Bronchial epithelial cell (primary cell): ENCODE measurements around the gene KRTAP4-6. TPM values are rescaled to one million over a fixed set of nuclear protein-coding genes. Genes with fewer than 3 reads are reported as not detected.
A peak's percentile ranks its signal among the peaks of the same experiment; 100 is the strongest.
"Not testable (repeated sequence)": the region's sequence is repeated elsewhere in the genome, so short reads cannot be mapped to it uniquely, and the experiment has no call there.

Source experiments
- DNase-seq: peaks from one replicate; pipeline ENCODE4 v3.0.0-alpha.2; 2010; ENCODE audit warnings: low read depth
- FAIRE-seq: peaks from 2 replicates; lab custom pipeline; 2011; peaks lifted over from hg19 to GRCh38; lab: Jason Lieb, UNC
- H3K27me3 ChIP-seq: 2 replicates; pipeline ENCODE4 v1.5.1; 2011; ENCODE audit warnings: low read length; ENCODE audit not compliant: control insufficient read depth, insufficient read depth
- H3K36me3 ChIP-seq: 2 replicates; pipeline ENCODE4 v1.5.1; 2011; ENCODE audit warnings: low read length; ENCODE audit not compliant: control insufficient read depth, insufficient read depth
- H3K4me3 ChIP-seq: 2 replicates; pipeline ENCODE4 v1.5.1; 2011; ENCODE audit warnings: mild to moderate bottlenecking, low read depth, low read length, control low read depth
- CTCF ChIP-seq: IDR thresholded peaks from 2 replicates; pipeline ENCODE4 v1.5.1; 2011; ENCODE audit warnings: mild to moderate bottlenecking, moderate library complexity, low read length, control low read depth, inconsistent platforms; ENCODE audit not compliant: insufficient read depth, severe bottlenecking
- total RNA-seq: library from RNA; depleted of rRNA; stranded (reverse); fragments of >200 nt; gene quantifications from 2 replicates; pipeline ENCODE4 v1.2.1, GENCODE V29; 2014

KRTAP4-6 gene
- total RNA-seq, 1 donor from 2014 or later: not detected

- FAIRE-seq (no peak), DNase-seq (no peak)
- TF ChIP-seq CTCF: no peak
- no peaks in the 10 kb centered on the region for H3K27me3 ChIP-seq
- no peaks in the 10 kb centered on the region for H3K36me3 ChIP-seq
- no peak overlapping the region for H3K4me3 ChIP-seq
Observed at GRCh38 chr17:41125064-41125463, 15.3 kb downstream of the KRTAP4-6 start.

- H3K27me3 ChIP-seq, FAIRE-seq, DNase-seq, H3K4me3 ChIP-seq, H3K36me3 ChIP-seq: not testable (repeated sequence)
Observed at GRCh38 chr17:41123991-41124371, 16.4 kb downstream of the KRTAP4-6 start, which contains the start of gene KRTAP4-12. Gene KRTAP4-12 (minus strand): TSS chr17:41124182. CDS start chr17:41124122, 60 bp downstream.

GRCh38 chr17:41123292-41123990 is 16.9 kb downstream of the KRTAP4-6 start:
- not testable (repeated sequence) for DNase-seq, FAIRE-seq, H3K36me3 ChIP-seq, H3K4me3 ChIP-seq, H3K27me3 ChIP-seq

GRCh38 chr17:41121742-41122141 is 18.6 kb downstream of the KRTAP4-6 start:
- Histone ChIP-seq H3K4me3 (no peak overlapping the region), H3K36me3 (no peaks in the 10 kb centered on the region), H3K27me3 (no peaks in the 10 kb centered on the region)
- FAIRE-seq (no peak), DNase-seq (no peak)
- no peak for TF ChIP-seq CTCF

- DNase-seq (peak; percentile 49), FAIRE-seq (peak; percentile 40)
- H3K4me3 ChIP-seq, H3K27me3 ChIP-seq, H3K36me3 ChIP-seq: not testable (repeated sequence)
Observed at GRCh38 chr17:41119696-41120690, 20.4 kb downstream of the KRTAP4-6 start.

- DNase-seq: no peak
- H3K4me3 ChIP-seq: no peak overlapping the region
- no peak for FAIRE-seq
- no peaks in the 10 kb centered on the region for H3K27me3 ChIP-seq
- no peak for TF ChIP-seq CTCF
- H3K36me3 ChIP-seq: no peaks in the 10 kb centered on the region
Observed at GRCh38 chr17:41118721-41119120, 21.6 kb downstream of the KRTAP4-6 start.

- not testable (repeated sequence) for H3K27me3 ChIP-seq, FAIRE-seq, DNase-seq, H3K4me3 ChIP-seq, H3K36me3 ChIP-seq
Observed at GRCh38 chr17:41117846-41118386, 22.4 kb downstream of the KRTAP4-6 start, which contains the start of gene KRTAP4-11. Gene KRTAP4-11 (minus strand): TSS chr17:41118373. CDS start chr17:41118315, 58 bp downstream.
